HG02852 (cell line): ENCODE data around the gene COL5A1.
"Not testable (repeated sequence)": the region's sequence is repeated elsewhere in the genome, so short reads cannot be mapped to it uniquely, and the experiment has no call there.

Experiments used
- ATAC-seq: cut with Tn5 transposase; IDR thresholded peaks from one replicate; pipeline ENCODE4 v1.9.1; 2021; ENCODE audit warnings: mild to moderate bottlenecking, moderate library complexity; ENCODE audit not compliant: unreplicated experiment

COL5A1 gene

DNA sequence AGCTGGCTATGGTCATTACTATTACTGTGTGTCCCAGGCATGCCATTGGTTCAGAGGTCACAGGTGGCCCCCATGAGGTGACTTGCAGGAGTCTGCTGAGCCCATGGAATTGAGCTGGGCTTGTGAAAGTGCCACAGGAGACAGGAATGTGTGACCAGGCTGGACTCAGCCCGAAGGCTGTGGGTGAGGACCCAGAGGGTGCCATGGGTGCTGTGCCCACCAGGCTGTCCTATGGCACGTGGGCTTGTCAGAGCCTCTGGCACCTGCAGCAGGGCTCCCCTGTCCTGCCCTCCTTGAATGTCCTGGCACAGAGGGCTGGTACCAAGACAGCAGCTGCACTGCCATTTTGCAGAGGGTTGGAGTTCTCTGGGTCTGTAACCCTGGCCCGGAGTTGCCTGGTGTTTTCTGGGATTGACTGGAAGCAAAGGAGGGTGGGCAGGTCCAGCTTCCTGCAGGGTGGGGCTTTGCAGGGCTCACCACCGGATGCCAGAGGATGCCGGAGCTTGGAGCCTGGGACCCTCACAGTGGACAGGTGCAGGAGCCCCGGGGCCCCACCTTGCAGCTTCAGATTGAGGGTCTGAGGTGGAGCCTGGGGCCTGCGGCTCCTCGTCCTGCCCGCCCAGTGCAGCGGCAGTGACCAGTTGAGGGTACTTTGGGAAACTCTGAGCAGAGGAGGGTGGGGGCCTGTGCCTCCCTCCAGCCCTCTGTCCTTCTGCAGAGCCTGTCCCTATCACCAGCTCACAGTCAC, 14.2 kb downstream of the COL5A1 start:
- ATAC-seq, result no peak

DNA sequence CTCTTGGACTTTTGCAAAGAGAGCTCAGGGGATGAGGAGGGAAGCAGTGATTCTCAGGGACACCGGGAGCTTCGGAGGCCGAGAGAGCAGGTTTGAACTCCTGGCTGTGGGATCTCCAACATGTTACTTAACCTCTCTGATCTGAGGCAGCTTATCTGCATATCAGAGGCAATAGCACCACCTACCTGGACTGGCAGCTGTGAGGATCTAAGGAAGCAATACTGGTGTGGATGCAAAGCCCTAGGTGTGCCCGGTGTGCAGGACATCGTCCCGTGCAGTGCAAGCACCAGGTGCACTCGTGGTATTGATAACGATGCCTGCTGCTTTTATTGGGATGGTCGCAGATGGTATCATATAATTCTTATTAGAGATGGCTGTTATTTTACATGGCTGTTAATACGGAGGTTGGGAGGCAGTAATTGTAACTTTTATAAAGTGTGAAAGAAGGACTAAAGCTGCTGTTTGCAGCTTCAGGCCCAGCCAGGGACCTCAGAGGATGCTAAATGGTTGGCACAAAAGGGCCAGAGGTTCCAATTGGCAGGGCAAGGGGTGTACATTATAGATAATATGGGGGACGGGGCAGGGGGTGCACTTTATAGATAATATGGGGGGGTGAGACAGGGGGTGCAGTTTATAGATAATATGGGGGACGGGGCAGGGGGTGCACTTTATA, 14.9 kb downstream of the COL5A1 start:
- ATAC-seq, result no peak

DNA sequence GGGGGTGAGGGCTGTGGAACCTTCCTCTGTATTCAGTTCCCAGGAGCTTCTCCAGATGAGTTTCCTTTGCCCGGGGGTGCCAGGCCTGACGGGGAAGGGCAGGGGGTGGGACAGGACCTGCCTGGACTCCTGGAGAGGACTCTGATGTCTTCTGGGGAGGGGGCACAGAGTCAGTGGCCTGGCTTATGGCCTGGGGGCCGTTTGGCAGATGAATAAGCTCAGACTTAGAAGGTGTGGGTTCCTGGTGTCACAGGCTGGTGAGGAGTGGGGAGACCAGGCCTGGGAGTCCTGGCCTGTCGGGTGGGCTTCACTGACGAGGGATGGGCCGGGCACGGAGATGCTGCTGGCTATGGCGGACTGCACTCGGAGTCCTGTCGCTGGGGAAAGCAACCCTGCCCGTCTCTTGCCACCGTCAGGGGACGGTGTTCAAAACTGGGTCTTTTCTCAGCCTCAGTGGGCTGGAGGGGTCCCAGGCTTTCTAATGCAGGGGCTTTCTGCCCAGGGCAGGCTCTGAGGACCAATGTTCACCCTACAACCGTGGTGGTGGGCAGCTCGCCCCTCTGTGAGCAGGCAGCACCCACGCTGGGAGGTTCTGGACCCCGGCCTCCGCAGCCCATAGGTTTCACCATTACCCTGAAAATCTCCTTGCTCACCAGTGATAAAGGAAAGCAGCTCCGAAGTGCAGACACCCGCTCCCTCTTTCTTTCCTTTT, 16.2 kb downstream of the COL5A1 start:
- no peak for ATAC-seq

DNA sequence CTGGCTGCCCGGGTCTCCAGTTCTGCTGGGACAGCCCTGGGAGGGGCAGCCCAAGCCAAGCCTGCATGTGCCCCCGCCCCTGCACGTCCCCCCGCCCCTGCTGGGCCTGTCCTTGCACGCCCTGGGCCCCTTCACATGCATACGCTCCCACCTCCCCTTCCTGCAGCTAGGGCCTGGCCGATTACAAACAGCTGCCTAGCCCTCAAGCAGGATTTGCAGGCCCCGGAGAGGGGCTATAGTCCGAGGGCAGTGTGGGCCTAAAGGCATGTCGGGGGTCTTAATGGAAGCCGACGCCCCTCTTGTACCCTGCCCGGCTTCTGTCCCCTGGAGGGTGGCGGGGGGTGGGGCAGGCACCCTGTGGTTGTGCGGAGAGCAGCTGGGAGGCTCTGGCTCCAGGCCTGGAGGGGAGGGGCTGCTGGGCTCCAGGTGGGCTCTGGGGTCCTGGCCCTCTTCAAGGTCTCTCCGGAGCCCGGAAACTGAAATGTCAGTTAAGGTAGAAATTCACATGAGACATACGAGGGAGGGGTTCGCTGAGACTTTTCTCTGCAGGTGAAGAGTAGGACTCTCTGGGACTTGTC, 16.9 kb downstream of the COL5A1 start:
- no peak for ATAC-seq

DNA sequence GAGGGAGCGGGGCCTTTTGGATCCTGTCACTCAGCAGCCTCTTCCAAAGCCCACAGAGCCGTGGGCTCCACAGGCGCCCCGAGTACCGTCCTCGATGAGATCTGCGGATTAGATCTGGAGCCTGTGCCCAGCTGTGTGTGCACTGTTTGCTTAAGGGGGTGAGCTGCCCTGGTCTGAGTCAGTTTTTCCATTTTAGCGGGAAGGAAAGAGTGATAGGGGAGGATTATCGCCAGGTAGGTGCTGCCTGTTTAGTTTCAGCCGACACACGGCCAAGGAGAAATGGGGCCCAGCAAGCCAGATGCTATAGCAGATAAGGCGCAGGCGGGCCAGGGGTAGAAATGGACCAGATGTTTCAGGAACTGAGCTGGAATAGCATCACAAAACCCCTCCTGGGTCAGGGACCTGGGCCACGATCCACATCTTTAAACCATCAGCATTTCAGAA, 18.1 kb downstream of the COL5A1 start:
- no peak for ATAC-seq

DNA sequence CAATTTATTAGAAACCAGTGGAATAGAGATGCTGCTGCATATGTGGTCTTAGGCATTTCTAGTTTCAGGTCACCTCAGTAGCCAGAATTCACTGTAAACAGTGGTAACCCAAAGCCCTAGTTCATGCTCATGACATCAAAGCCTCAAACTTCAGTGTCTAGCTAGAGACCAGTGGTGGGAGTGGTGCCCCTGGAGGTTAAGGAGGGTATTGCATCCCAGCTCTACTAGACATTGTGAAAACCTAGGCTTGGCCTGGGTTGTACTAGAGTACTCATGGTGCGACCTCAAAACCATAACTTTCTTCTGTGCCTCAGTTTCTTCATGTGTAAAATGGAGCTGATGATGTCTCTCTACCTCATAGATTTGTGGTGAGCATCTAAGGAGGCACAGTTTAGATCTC, 18.8 kb downstream of the COL5A1 start:
- no peak for ATAC-seq

DNA sequence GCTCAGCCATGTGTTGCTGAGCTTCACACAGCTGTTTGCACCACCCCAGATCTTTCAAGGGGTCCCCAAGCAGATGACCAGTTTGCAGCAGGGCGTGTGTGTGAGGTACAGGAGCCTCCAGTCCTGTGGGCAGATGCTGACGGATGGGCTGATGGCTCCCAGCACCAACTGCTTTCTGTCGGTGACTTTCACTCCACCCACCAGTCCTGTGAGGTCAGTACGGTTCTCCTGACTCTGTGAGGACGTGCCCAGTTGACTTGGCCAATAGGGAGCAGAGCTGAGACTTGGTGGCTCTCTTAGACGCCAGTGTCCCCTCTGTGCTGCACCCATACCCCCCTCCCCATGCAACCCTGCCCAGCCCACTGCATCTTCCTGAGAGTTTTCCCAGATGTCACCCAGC, 19.7 kb downstream of the COL5A1 start:
- ATAC-seq, result no peak

DNA sequence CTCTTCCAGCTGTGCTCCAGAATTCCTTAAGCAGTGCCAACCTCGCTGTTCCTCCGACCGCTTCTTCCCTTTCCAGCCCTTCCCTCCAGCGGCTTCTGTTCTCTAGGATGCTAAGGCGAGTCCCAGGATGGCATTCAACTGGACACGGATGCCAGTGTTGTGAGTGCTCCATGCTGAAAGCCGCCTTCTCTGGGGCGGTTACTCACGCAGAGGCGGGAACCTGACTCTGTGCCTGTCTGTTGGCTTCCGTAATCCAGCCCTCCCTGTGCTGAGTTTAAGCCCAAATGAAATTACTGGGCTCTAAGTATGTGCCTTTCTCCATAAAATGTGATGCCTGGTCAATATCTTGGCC, 20.2 kb downstream of the COL5A1 start:
- ATAC-seq, result no peak

DNA sequence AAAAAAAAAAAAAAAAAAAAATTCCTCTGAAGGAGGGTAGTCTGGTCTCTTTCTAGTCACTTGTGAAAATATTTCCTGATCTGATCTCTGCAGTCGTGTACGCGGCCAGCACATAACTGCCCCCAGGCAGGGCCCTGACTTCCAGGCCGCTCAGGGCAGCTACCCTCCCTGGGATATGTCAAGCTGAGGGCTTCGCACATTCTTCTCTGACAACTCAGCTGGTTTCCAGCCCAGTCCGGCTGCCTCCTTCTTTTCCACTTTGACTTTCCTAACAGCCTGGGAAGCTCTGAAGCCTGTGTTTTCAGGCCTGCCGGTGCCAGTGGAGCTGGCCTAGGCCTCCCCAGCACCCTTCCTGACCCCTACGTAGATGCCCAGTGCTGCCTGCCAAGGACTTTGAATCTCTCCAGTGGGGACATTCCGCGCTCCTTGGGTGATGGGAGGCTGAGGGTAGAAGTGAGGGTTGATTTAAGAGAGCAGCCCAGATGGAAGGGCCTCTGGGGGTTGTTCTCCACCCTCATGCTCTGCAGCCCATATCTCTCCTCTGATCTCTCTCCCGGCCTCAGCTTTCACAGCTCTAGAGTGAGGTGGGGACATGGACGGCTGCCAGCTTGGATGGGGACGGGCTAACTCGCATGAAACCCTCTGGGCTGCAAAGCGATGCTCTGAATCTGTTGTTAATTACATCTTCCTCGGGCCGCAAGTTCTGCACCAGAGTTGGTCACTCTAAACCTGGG, 20.7 kb downstream of the COL5A1 start:
- ATAC-seq, result no peak

DNA sequence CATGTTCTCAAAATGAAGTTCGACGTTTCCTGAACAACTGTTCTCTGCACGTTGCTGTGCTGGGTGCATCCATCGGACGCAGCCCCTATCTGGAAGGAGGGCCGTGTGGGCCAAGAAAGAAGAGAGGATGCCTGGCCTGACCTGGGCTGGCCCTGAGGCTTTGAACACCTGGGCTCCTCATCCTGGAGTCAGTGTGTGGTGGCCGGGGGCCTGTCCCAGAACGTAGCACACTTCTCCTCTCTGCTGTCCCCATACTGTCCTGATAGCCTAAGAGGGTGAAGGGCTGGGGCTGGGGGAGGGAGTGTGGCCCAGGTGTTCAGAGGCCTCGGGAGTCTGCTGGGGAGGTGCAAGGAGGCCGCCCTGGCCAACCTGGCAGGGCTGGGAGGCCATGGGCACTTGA, 21.5 kb downstream of the COL5A1 start:
- no peak for ATAC-seq

DNA sequence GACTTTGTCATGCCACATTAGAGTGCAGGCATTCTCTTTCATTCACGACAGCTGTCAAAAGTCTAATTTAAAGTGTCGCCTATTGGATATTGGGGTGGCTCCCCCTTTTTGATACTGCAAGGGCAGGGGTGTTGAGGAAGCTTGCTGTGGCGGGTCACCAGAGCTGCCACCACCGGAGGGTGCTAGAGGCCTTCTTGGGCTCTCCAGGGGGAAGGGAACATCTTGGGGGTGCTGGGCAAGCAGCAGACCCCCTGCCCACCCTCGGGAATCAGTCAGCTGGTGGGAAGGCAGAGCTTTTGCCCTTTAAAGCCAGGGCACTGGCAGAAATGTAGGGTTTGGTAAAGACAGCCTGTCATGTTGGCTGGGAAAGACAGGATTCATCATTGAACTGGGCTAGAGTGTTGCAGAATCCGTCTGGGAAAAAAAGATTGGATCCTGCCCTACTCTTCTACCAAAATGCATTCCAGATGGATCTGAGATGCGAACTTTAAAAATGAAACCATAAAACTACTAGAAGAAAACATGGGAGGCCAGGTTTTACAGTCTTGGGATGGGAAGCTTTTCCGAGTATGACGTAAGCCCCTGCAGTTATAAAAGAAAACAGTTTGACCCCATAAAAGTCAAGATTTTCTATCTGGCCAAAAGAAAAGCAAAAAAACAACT, 22.3 kb downstream of the COL5A1 start:
- ATAC-seq, result no peak

DNA sequence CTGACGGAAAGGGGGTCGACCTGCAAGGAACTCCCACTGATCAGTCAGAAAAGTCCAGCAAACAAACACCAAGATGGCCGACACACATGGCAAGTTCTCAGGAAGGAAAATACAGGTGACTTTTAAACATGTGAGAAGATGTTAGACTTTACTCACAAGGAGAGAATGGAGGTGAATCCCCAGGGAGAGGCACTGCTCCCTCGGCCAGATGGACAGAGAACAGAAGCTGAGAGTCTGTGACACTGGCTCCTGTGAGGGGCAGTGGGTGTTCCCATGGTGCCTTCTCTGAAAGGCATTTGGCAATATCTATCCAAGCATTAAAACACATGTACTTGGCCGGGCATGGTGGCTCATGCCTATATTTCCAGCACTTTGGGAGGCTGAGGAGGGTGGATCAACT, 22.8 kb downstream of the COL5A1 start:
- ATAC-seq, result no peak

DNA sequence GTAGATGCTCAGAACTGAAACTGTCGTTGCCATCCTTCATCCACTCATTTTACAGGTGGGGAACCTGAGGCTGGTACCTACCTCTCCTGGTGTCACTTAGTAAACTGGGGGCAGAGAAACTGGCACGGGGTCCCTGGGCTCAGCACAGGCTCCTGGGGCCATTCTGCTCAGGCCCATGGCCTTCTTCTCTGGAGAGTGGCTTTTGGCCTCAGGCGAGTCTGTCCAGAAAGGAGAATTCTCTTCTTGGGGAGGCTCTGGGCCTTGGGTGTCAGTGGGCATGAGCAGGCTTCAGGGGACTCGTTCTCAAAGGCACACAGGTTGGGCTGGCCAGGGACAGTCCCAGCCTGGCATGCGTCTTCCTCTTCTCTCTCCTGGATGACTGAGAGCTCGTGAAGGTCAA, 24.6 kb downstream of the COL5A1 start:
- ATAC-seq, result no peak

DNA sequence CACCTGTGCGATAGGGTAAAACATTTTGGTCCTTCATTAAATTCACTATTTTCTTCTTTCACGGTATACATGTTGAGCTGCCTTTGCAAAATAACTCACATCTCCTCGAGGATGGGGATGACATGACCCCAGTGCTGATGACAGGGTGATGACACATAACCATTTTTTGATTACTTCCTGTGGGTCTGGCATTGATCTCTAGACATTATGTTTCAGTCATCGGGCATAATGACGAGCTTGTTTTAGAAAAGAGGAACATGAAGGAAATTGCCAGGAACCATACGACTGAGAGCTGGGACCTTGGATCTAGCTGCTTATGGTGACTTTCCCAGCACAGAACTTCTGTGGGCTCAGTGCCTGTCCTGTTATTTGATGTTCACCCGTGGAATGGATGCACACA, 25.2 kb downstream of the COL5A1 start:
- ATAC-seq, result no peak

DNA sequence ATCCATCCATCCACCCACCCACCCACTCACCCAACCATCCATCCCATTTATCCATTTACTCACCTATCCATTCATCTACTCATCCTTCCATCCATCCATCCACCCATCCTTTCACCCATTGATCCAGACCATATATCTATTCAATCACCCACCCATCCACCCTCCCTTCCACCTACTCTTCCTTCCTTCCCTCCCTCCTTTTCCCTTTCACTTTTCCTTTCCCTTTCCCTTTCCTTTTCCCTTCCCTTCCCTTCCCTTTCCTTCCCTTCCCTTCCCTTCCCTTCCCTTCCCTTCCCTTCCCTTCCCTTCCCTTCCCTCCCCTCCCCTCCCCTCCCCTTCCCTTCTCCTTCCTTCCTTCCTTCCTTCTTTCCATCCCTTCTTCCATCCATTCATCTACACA, 27.4 kb downstream of the COL5A1 start:
- ATAC-seq, result not testable (repeated sequence)

DNA sequence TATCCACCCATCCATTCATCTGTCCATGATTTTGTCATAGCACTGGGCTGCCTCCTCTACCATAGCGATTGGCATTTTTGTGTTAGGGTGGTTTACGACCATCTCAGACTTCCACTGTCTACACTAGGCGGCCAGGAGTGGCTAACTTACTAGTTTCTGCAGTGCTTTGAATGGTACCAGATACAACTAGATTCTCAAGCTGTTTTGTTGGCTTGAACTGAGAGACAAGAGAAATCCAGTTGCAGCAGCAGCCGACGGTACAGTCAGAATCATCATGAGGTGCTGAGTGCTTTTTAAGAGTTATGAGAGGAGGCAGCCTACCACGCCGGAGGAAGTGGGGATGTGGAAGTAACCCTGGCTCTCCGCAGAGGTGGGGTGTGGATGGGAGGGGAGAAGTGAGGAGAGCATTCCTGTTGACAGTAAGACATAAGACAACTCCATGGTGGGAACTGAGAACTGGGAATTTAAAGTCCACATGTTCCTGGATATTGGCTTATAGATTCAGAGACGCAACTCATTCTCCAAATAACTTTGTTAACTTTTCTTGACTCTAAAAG, 27.9 kb downstream of the COL5A1 start:
- no peak for ATAC-seq

DNA sequence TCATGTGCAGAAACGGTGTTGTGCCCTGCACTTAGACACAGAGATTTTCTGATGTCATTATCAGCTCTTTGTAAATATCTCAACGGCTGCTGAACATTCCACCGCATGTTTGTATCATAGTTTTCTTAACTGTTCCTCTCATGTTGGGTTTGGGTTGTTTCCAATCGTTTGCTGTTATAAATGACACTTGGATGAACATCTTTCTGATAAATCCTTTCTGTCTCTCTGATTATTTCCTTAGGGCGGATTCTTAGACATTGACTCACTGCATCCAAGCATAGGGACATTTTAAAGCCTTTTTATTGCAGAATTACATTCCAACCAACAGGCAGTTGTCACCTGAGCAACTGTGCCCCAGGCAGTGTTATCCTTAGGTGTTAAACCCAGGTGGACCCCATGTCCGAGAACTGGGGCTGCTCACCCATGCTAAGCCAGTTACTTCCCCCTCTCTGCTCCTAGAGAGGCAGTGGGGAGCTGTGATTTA, 28.5 kb downstream of the COL5A1 start:
- no peak for ATAC-seq

DNA sequence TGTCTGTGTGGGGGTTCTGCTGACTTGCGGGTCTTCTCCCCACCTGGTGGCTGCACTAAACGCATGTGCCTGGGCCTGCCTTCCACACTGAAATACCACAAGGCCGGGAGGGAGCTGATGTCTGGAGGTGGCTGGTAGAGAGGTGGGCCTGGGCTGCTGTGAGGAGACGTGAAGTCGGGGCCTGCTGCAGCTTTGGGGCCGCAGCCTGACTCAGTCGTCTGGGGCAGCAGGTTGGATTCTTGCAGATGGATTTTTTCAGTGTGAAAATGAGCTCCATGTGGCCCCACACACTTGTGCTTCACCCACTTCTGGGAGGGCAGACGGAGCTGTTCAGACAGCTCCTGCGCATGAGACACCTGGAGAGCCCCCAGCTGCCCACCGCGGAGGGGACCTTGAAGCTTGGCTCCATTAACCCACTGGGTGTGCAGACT, 29.3 kb downstream of the COL5A1 start:
- ATAC-seq, result no peak

DNA sequence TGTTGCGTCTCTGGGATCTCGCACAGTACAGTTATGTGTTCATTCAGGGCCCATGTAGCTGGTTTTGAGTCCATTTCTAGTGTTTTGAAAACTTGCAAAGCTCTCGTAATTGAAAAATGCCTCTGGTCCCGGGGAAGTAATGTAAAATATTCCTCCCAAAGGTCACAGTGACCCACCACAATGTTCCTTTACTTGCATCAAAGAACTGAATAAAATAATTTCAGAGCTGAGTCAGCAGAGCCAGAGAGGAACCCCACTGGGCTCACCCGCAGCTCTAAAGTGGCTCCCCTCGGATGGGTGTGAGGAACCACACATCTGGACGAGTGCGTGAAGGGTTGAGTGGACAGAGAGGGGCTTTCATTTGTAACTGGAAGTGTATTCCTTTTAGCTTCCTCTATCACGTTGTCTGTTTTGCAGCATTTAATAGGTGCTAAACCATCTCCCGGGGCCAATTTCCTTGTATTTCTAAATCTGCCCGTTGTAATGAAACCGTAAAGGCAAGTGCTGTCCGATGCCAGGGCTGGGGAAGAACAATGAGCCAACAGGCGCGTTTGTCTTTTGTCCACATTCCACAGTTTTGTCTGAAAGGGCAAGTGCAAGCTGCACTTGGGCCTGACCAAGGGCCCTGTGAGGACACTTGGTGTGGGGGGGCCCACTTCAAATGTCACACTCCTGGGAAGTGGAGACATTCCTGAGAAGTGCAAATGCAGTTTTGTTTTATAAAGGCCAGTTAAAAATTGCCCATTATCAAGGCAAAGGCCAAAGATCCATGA, 29.9 kb downstream of the COL5A1 start:
- ATAC-seq, result no peak
